Measurements from ENCODE around the gene WDR12. TPM values are rescaled to one million over a fixed set of nuclear protein-coding genes. Genes with fewer than 3 reads are reported as not detected.

Gene WDR12
- total and polyA plus RNA-seq, 2 of the 13 experiments (the other 11 are each of a cell fraction or from before 2014, with no cell fraction given) = 94.4 to 216 TPM

DNA sequence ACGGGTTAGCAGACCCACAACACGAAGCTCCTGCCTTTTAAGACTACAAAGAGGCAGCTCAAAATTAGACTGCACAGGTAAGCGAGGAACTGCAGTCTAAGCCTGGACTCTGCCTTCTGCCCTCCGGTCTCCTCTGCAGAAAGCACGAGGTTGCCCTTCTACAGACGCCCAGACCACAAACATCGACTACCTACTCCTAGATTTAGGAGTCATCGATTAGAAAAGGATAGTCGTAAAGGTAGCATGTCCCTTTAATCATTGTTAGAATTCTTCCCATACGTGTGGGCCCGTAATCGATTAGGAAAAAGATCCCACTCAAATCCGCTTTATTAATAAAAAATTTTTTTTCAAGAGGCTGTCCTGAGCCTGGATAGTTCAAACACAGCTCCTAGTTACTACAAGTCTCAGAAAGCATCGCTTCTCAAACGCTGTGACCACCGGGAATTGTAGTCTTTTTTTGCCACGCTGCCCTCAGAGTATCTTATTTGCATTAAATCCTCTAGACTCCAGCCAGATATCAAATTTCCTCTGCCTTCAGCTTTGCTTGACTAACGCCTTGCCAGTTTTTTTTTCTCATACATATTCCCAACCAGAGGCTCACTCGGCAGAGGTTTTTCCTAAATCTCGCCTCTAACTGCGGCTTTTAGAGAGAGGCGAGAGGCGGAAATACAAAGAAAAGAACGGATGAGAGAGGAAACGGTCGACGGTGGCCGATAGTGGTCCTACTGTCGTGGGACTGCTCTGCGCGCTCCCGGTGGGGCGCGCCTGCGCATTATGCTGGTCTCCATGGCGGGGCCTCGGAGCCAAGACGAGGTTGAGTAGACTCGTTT lies at the start of gene WDR12, which contains the start of gene CARF (continued):
- TF ChIP-seq ZNF703 (CRISPR knock-in tag; IDR thresholded peaks at IDR 0.05; ENCODE audit: borderline replicate concordance) = no peak
- TF ChIP-seq, protein P1, sequence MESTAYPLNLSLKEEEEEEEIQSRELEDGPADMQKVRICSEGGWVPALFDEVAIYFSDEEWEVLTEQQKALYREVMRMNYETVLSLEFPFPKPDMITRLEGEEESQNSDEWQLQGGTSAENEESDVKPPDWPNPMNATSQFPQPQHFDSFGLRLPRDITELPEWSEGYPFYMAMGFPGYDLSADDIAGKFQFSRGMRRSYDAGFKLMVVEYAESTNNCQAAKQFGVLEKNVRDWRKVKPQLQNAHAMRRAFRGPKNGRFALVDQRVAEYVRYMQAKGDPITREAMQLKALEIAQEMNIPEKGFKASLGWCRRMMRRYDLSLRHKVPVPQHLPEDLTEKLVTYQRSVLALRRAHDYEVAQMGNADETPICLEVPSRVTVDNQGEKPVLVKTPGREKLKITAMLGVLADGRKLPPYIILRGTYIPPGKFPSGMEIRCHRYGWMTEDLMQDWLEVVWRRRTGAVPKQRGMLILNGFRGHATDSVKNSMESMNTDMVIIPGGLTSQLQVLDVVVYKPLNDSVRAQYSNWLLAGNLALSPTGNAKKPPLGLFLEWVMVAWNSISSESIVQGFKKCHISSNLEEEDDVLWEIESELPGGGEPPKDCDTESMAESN (CRISPR knock-in tag; conservative IDR thresholded peaks at IDR 0.05) = 0 out of 2 replicates have a peak, but pooled peaks have one; percentile 47
- TF ChIP-seq TGIF2 (CRISPR knock-in tag; IDR thresholded peaks at IDR 0.05) = no peak; the same call in 1 of the 2 replicates
- no peak for TF ChIP-seq SCMH1 (CRISPR knock-in tag; IDR thresholded peaks at IDR 0.05; ENCODE audit: borderline replicate concordance)
- no peak for TF ChIP-seq ZSCAN20 (CRISPR knock-in tag; IDR thresholded peaks at IDR 0.05; ENCODE audit: borderline replicate concordance)
- no peak for TF ChIP-seq ZNF572 (CRISPR knock-in tag; IDR thresholded peaks at IDR 0.05)
- peak; percentile 92 for TF ChIP-seq GABPB1 (CRISPR knock-in tag; IDR thresholded peaks at IDR 0.05)
- TF ChIP-seq, protein P2, sequence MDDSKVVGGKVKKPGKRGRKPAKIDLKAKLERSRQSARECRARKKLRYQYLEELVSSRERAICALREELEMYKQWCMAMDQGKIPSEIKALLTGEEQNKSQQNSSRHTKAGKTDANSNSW (CRISPR knock-in tag; IDR thresholded peaks at IDR 0.05; ENCODE audit: borderline replicate concordance) = no peak; the same call in 1 of the 2 replicates
- TF ChIP-seq ZNF766 (CRISPR knock-in tag; IDR thresholded peaks at IDR 0.05; ENCODE audit: borderline replicate concordance) = no peak
- no peak; the same call in 1 of the 2 replicates for TF ChIP-seq TOE1 (CRISPR knock-in tag; IDR thresholded peaks at IDR 0.05)
- no peak for TF ChIP-seq CENPT (CRISPR knock-in tag; IDR thresholded peaks at IDR 0.05; ENCODE audit: low read depth)
- TF ChIP-seq SATB2 (CRISPR knock-in tag; IDR thresholded peaks at IDR 0.05) = no peak
- peak; percentile 83; the same call in 1 of the 2 replicates for TF ChIP-seq ELF4 (CRISPR knock-in tag; IDR thresholded peaks at IDR 0.05; ENCODE audit: borderline replicate concordance)
- TF ChIP-seq, protein P3, sequence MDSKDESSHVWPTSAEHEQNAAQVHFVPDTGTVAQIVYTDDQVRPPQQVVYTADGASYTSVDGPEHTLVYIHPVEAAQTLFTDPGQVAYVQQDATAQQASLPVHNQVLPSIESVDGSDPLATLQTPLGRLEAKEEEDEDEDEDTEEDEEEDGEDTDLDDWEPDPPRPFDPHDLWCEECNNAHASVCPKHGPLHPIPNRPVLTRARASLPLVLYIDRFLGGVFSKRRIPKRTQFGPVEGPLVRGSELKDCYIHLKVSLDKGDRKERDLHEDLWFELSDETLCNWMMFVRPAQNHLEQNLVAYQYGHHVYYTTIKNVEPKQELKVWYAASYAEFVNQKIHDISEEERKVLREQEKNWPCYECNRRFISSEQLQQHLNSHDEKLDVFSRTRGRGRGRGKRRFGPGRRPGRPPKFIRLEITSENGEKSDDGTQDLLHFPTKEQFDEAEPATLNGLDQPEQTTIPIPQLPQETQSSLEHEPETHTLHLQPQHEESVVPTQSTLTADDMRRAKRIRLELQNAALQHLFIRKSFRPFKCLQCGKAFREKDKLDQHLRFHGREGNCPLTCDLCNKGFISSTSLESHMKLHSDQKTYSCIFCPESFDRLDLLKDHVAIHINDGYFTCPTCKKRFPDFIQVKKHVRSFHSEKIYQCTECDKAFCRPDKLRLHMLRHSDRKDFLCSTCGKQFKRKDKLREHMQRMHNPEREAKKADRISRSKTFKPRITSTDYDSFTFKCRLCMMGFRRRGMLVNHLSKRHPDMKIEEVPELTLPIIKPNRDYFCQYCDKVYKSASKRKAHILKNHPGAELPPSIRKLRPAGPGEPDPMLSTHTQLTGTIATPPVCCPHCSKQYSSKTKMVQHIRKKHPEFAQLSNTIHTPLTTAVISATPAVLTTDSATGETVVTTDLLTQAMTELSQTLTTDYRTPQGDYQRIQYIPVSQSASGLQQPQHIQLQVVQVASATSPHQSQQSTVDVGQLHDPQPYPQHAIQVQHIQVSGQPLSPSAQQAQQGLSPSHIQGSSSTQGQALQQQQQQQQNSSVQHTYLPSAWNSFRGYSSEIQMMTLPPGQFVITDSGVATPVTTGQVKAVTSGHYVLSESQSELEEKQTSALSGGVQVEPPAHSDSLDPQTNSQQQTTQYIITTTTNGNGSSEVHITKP (CRISPR knock-in tag; IDR thresholded peaks at IDR 0.05; ENCODE audit: low read depth) = no peak
- TF ChIP-seq PTBP1 (IDR thresholded peaks at IDR 0.05; ENCODE audit: low read depth, low read length, poor library complexity, severe bottlenecking) = no peak
- TF ChIP-seq, protein P4, sequence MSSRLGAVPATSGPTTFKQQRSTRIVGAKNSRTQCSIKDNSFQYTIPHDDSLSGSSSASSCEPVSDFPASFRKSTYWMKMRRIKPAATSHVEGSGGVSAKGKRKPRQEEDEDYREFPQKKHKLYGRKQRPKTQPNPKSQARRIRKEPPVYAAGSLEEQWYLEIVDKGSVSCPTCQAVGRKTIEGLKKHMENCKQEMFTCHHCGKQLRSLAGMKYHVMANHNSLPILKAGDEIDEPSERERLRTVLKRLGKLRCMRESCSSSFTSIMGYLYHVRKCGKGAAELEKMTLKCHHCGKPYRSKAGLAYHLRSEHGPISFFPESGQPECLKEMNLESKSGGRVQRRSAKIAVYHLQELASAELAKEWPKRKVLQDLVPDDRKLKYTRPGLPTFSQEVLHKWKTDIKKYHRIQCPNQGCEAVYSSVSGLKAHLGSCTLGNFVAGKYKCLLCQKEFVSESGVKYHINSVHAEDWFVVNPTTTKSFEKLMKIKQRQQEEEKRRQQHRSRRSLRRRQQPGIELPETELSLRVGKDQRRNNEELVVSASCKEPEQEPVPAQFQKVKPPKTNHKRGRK (CRISPR knock-in tag; IDR thresholded peaks at IDR 0.05) = no peak
- no peak for TF ChIP-seq TBP (CRISPR knock-in tag; IDR thresholded peaks at IDR 0.05)
- TF ChIP-seq TBL1XR1 (IDR thresholded peaks at IDR 0.05; ENCODE audit: borderline replicate concordance, low read length, partially characterized antibody) = peak; percentile 21
- TF ChIP-seq ELF3 (CRISPR knock-in tag; IDR thresholded peaks at IDR 0.05) = peak; percentile 89
- TF ChIP-seq ZNF761 (CRISPR knock-in tag; conservative IDR thresholded peaks at IDR 0.05) = no peak
- TF ChIP-seq ZNF562 (CRISPR knock-in tag; IDR thresholded peaks at IDR 0.05; ENCODE audit: borderline replicate concordance) = no peak
- peak; percentile 79 for TF ChIP-seq ZNF501 (CRISPR knock-in tag; IDR thresholded peaks at IDR 0.05)
